Endothelial cell of umbilical vein (primary cell): Measurements from ENCODE around the gene GNAZ.

Source experiments
- EZH2 ChIP-seq: IDR thresholded peaks from 2 replicates; pipeline ENCODE4 v1.6.1; 2012; ENCODE audit warnings: borderline replicate concordance, low read depth, mild to moderate bottlenecking, moderate library complexity, low read length, inconsistent platforms; ENCODE audit not compliant: severe bottlenecking
- FOS ChIP-seq: IDR thresholded peaks from 2 replicates; pipeline ENCODE4 v1.6.1; 2011; ENCODE audit warnings: mild to moderate bottlenecking, low read length, moderate library complexity, borderline replicate concordance; ENCODE audit not compliant: insufficient read depth
- JUN ChIP-seq: IDR thresholded peaks from 2 replicates; pipeline ENCODE4 v1.6.1; 2011; ENCODE audit warnings: borderline replicate concordance, low read depth; ENCODE audit not compliant: insufficient read length, insufficient read depth
- MAX ChIP-seq: IDR thresholded peaks from 2 replicates; pipeline ENCODE4 v1.6.1; 2011; ENCODE audit not compliant: insufficient read depth, insufficient read length
- MYC ChIP-seq: IDR thresholded peaks from one replicate; pipeline ENCODE4 v1.6.1; 2011; ENCODE audit warnings: mild to moderate bottlenecking, low read depth, low read length
- POLR2A ChIP-seq: IDR thresholded peaks from 2 replicates; pipeline ENCODE4 v1.6.1; 2012; ENCODE audit warnings: low read depth, mild to moderate bottlenecking, control low read depth, low read length
- POLR2AphosphoS5 ChIP-seq: IDR thresholded peaks from 2 replicates; pipeline ENCODE4 v1.6.1; 2012; ENCODE audit warnings: low read depth, mild to moderate bottlenecking, control low read depth, low read length, moderate library complexity; ENCODE audit not compliant: insufficient read depth
- TF ChIP-seq, protein P1 (sequence below), 2 donors: IDR thresholded peaks; 1 replicate in 1 of 2; 2 replicates in 1 of 2; pipeline ENCODE4 v1.5.1; 2011; ENCODE audit warnings: low read length in 2 of 2, mild to moderate bottlenecking in 2 of 2, moderate library complexity in 2 of 2, control low read depth in 1 of 2, inconsistent platforms in 1 of 2, low read depth in 1 of 2; ENCODE audit not compliant: insufficient read depth in 1 of 2; ENCODE audit errors: extremely low read depth in 1 of 2

DNA sequence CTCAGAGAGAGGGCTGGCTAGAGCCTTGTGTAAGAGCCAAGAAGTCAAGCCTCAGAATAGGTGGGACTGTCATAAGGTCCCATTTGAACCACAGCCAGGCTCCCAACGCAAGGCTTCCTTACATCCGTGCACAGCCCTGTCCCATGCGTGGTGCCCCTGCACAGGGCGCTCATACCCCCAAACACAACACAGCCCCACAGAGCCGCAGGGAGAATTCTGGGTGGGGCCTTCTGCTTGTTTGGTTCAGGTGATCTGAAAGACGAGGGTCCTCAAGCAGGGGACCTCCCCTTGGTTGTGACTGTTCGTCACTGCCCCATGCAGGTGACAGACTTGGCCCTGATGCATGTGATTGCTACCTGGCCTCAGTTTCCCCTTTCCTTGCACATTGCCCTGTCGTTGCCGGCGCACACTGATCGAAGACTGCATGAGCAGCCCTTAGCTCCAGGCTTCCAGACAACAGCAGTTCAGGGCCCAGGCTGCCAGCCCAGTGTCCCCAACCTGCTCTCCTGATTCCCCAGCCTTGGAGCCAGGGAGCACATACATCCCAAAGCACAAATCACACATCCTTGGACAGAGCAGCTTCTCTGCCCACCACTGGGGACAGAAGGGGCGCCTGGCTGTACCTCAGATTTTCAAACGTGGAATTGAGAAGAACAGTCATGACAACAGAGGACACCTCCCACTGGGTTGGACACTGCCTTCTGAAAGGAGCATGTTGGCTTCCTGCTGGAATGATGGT is 22.1 kb downstream of the GNAZ start:
- TF ChIP-seq, protein P1, sequence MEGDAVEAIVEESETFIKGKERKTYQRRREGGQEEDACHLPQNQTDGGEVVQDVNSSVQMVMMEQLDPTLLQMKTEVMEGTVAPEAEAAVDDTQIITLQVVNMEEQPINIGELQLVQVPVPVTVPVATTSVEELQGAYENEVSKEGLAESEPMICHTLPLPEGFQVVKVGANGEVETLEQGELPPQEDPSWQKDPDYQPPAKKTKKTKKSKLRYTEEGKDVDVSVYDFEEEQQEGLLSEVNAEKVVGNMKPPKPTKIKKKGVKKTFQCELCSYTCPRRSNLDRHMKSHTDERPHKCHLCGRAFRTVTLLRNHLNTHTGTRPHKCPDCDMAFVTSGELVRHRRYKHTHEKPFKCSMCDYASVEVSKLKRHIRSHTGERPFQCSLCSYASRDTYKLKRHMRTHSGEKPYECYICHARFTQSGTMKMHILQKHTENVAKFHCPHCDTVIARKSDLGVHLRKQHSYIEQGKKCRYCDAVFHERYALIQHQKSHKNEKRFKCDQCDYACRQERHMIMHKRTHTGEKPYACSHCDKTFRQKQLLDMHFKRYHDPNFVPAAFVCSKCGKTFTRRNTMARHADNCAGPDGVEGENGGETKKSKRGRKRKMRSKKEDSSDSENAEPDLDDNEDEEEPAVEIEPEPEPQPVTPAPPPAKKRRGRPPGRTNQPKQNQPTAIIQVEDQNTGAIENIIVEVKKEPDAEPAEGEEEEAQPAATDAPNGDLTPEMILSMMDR (IDR thresholded peaks at IDR 0.05; ENCODE audit: extremely low read depth in 1 of 2, insufficient read depth in 1 of 2, low read depth in 1 of 2, low read length in 2 of 2): no peak
- TF ChIP-seq POLR2AphosphoS5 (no peak), POLR2A (no peak), MAX (no peak), FOS (no peak), JUN (no peak), MYC (no peak), EZH2 (no peak)
